Fibroblast of mammary gland (primary cell): ENCODE results near the gene GALK1.
A peak's percentile ranks its signal among the peaks of the same experiment; 100 is the strongest.

Source experiments
- DNase-seq: peaks from one replicate; pipeline ENCODE4 v3.0.0-alpha.2; 2010; ENCODE audit warnings: low read depth
- H3K4me3 ChIP-seq: 2 replicates; pipeline ENCODE4 v1.5.1; 2011; ENCODE audit warnings: low read depth, mild to moderate bottlenecking, low read length, moderate library complexity; ENCODE audit not compliant: control insufficient read depth
- TF ChIP-seq, protein P1 (sequence below): conservative IDR thresholded peaks from 2 replicates; pipeline ENCODE4 v1.5.1; 2011; ENCODE audit warnings: low read depth, low read length, inconsistent platforms; ENCODE audit not compliant: control insufficient read depth, insufficient read depth

The GALK1 gene

DNA sequence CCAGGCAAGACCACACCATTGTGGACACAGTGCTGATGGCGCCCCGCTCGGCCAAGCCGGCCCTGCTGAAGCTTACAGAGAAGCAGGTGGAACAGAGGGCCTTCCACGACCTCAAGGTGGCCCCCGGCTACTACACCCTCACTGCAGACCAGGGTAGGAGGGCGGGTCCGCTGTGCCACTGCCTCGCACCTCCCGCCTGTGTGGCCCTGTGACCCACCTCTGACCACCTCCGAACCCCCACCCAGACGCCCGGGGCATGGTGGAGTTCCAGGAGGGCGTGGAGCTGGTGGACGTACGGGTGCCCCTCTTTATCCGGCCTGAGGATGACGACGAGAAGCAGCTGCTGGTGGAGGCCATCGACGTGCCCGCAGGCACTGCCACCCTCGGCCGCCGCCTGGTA is 22.7 kb downstream of the GALK1 start:
- H3K4me3 ChIP-seq, result no peak overlapping the region
- DNase-seq, result no peak
- TF ChIP-seq, protein P1, sequence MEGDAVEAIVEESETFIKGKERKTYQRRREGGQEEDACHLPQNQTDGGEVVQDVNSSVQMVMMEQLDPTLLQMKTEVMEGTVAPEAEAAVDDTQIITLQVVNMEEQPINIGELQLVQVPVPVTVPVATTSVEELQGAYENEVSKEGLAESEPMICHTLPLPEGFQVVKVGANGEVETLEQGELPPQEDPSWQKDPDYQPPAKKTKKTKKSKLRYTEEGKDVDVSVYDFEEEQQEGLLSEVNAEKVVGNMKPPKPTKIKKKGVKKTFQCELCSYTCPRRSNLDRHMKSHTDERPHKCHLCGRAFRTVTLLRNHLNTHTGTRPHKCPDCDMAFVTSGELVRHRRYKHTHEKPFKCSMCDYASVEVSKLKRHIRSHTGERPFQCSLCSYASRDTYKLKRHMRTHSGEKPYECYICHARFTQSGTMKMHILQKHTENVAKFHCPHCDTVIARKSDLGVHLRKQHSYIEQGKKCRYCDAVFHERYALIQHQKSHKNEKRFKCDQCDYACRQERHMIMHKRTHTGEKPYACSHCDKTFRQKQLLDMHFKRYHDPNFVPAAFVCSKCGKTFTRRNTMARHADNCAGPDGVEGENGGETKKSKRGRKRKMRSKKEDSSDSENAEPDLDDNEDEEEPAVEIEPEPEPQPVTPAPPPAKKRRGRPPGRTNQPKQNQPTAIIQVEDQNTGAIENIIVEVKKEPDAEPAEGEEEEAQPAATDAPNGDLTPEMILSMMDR, result no peak

DNA sequence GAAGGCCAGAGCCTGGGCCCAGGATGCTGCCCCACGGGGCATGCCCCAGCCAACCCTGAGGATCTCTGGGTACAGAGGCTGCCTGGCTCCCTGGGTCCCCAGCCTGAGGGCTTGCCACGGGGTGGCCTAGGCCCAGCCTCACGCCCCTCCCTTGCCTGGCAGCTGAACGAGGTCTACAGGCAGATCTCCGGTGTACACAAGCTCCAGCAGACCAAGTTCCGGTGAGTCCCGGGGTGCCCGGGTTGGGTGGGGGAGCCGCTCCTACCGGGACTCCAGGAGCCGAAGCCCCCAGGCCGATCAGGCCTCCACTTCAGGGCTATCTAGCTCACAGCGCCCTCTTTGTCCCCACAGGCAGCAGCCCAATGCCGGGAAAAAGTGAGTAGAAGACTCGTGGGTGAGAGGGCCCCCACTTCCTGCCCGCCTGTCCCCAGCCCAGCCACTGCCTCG is 24.3 kb downstream of the GALK1 start:
- TF ChIP-seq, protein P1, result no peak
- H3K4me3 ChIP-seq, result no peak overlapping the region
- no peak for DNase-seq

DNA sequence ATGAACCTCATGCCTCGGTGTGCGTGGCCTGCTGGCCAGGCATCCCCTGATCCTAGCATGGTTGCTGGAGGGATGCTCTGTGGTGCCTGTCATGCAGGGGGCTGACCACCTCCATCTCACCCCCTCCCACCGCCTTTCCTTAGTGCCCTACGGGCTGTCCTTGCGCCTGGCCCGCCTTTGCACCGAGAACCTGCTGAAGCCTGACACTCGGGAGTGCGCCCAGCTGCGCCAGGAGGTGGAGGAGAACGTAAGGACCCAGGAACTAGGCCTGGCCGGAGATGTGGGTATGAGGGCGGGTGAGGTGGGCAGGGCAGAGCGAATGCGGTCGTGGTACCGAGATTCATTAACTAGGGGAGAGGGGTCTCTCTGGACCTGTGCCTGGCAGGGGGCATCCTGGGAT is 24.8 kb downstream of the GALK1 start:
- TF ChIP-seq, protein P1, result no peak
- DNase-seq, result no peak
- no peak overlapping the region for H3K4me3 ChIP-seq

DNA sequence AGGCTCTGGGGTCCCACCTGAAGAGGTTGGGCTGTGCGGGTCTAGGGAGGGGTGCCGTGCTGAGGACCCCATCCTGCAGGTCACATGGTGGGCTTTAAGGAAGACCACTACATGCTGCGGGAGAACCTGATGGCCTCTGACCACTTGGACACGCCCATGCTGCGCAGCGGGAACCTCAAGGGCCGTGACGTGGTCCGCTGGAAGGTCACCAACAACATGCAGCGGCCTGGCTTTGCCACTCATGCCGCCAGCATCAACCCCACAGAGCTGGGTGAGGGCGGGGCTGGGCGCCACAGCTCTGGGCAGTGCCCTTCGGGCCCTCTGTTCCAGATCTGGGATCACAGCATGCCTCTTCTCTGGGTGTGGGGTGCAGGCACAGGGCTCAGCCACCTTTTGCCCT is 25.2 kb downstream of the GALK1 start:
- TF ChIP-seq, protein P1, result no peak
- no peak overlapping the region for H3K4me3 ChIP-seq
- DNase-seq, result no peak

DNA sequence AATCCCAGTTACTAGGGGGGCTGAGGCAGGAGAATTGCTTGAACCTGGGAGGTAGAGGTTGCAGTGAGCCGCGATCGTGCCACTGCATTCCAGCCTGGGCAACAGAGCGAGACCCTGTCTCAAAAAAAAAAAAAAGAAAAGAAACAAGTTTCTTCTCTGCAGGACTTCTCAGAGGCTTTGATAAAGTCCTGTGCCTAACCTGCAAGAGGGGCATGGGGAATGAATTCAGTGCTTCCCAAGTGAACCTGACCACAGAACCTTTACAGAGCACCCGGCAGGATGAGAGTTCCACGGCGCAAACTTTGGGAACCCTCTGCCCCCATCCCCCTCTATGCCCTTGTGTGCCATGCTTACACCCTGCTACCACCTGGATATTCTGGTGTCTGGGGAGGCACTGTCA is 25.8 kb downstream of the GALK1 start:
- H3K4me3 ChIP-seq, result no peak overlapping the region
- no peak for DNase-seq
- TF ChIP-seq, protein P1, result no peak

DNA sequence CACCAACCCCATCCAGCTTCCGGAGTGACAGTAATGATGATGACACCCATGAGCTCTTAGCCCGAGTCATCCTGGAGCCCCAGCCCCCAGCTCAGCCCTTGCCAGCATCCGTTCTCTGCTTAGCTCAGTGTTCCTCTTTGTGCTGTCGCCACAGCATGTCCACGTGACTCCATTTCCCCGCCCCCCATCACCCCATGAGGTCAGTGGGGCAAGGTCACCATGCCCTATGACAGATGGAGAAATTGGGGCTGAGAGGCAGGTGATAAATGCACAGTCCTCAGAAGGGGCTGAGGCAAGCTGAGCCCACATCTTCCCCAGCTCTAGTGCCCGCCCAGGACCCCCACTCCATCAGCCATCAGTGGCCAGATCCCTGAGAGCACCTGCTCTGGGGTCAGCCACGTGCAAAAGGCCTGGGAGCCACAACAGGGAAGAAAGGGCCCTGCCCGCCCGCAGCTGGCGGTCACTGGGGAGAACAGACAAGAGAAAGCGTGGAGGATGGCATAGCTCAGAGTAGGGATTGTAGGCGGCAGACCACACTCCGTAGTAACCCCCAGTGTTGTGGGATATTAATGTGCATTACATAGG is 26.7 kb downstream of the GALK1 start:
- peak; percentile 37 for DNase-seq
- TF ChIP-seq, protein P1, result no peak
- no peak overlapping the region for H3K4me3 ChIP-seq

DNA sequence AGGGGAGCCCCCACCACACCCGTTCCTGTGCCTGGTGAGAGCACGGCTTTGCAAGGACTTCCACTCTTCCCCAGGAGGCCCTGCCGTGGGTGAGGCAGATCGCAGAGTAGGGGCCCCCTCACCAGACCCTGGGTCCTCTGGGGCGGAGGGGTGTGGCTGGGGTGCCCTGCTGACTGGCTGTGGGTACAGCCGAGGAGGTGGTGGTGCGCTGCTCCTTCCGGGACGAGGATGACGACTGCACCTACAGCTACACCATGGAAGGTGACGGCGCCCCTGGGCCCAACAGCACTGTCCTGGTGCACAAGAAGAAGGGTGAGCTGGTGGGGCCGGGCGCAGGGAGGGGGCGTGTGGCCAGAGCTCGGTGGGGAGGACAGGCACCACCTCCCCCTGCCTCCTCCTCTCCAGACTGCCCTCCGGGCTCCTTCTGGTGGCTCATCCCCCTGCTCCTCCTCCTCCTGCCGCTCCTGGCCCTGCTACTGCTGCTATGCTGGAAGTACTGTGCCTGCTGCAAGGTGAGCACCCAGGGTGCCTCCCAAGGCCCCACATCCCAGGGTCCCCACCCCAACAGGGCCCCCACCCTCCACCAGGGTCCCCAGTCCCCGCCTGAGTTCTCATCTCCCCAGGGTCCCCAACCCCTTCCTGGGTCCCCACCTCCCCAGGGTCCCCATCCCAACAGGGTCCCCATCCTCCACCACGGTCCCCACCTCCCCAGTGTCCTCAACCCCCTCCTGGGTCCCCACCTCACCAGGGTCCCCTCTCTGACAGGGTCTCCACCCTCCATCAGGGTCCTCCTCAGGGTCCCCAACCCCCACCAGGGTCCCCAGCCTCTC is 27.6 kb downstream of the GALK1 start:
- H3K4me3 ChIP-seq, result no peak overlapping the region
- TF ChIP-seq, protein P1, result no peak
- DNase-seq, result no peak
